NCI-H2196 treated with DMSO at 0.1 percent for 48 hours (cell line): ENCODE results near the gene RNASE4.
"Not testable (repeated sequence)": the region's sequence is repeated elsewhere in the genome, so short reads cannot be mapped to it uniquely, and the experiment has no call there.

Experiments
- DNase-seq: peaks from one replicate; lab custom pipeline; 2025; ENCODE audit not compliant: unreplicated experiment; lab: John Stamatoyannopoulos, UW

The RNASE4 gene

DNA sequence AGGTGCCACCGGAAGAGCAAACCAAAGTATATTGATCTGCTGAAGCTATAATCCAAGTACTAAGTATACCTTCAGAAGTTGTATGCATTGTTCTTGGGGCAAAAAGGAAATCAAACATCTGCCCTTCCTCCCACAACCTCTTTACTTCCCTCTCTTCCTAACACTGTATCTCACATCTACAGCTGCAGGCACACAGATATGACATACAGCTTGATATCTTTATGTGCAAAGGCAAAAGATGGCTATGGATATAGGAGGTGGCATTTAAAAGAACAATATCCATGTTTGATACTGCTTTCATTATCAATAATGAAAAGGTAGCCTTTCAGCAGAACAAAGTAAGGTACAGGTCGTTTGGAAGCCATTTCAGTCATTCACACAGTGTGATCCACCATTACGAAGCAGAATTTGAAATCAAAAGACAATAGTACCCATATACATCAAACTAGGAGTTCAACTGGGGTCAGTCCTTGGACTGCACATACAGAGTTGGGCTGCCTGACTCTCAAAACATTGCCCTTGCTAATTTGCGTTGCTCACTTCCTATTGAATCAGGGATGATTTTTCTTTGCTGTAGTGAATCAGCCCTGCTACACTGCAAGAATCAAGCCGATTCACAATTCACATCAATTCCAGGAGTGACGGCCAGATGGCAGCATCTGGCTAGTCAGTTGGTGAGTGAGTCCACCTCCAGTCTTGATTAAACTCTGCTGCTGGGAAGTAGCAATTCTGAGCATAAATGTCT, 13.1 kb downstream of the RNASE4 start:
- no peak for DNase-seq

DNA sequence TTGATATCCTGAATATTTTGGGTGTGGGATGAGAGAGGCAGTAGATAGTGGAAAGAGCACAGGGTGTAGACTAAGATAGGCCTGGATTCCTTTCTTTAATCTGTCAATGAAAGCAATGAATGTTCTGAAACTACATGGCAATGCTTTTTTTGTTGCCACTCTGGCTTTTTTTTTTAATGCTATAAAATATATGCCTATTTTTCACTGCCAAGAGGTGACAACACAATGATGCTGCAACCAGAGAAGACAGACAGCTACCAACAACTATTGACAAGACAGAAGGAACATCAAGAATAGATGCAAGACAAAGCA, 13.6 kb downstream of the RNASE4 start:
- no peak for DNase-seq

DNA sequence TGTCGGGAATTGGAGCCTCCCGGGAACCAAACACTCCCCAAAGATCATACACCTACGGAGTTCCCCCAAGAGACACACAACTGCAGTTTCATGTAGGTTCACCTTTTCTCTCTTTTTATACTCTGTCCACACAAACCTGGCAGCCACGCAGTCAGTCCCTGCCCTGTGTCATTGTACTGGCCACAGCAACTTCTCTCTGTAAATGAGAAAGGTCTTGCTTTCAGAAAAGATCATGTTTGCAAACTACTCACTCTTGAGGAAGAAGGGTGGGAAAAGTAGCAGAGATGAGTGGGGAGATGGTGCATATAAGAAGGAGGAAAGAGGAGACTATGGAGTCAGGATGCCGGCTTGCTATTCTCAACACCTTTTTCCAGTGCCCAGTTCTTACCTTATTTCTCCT, 14.6 kb downstream of the RNASE4 start:
- no peak for DNase-seq

DNA sequence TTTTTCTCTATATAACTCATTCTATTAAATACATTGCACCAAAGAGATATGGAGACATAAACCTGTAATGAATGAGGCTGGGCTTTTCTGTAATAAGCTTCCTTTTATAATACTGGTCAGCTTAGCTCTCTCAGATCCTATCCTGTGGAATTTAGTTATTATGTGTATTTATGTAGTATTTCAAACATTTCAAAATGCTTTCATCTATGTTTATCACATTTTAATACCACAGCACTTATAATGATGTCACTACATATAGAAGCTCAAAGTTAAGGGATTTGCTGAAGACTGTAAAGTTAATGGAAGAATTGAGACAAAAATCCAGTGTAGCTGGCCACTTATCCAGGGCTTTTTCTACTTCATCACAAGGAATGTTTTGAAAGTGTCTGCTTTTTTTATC, 15.6 kb downstream of the RNASE4 start:
- no peak for DNase-seq

DNA sequence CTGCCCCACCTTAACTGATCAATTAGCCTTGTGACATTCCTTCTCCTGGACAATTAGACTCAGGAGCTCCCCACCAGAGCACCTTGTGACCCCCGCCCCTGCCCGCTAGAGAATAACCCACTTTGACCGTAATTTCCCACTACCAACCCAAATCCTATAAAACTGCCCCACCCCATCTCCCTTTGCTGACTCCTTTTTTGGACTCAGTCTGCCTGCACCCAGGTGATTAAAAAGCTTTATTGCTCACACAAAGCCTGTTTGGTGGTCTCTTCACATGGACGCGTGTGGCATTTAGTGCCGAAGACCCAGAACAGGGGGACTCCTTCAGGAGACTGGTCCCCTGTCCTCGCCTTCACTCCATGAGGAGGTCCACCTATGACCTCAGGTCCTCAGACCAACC, 16.6 kb downstream of the RNASE4 start:
- DNase-seq: not testable (repeated sequence)

DNA sequence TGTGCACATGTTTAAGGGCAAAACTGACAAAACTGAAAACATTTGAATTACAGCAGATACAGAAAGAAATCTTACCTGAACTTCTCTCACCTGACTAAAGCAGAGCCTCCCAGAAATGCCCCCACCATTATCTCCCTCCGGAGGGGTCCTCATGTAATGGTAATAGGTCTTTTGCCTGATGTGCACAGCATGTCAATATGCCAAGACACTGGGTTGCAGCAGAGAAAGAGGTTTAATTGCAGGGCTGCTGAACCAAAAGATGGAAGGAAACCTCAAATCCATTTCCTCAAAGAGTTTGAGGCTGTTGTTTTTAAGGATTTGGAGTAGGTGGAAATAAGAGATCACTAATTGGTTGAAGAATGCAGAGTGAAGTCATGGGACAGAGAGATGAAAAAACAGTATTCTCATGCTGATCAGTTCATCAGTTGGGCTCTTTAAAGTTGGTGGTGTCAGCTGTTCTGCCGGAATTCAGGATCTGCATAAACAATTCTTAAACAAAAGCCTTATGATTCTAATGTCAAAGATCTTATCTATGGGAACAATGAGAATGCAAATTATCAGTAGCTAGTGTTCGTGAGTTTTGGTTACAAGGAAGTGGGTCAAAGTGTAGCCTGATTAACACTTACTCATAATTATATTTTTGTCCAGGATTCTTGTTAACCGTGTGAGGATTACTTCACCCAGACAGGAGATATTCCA, 22.4 kb downstream of the RNASE4 start:
- DNase-seq: no peak

DNA sequence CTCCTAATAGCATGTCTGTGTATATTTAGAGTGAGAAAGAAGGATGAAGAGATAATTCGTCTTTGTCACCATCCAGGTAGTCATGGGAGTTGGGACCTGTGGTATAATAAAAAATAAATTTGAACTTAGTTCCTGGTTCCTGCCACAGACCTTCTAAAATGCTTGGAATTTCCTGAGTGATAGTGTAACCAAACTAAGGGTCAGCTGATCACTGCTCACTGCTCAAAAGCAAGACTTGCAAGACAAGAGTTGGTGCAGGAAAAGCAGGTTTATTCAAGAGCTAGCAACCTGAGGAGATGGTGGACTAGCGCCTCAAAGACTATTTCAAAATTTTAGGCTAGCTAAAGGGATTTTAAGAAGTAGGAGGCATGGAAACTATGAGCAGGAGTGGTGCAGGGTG, 23.3 kb downstream of the RNASE4 start:
- DNase-seq: no peak

DNA sequence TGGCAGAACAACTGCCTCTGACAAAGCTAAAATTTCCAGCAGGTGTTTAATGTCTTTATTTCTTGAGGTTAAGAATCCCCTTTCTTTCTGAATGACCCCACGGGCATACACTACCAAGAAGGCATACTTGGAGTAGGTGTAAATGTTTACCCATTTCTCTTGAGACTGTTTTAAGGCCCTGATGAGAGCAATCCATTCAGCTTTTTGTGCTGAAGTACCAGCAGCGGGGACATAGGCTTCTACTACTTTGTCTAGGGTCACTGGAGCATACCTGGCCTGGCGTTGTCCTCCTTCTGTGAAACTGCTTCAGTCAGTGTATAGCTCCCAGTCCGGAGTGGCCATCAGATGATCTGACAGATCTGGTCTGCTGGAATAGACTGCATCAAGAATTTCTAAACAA, 26.9 kb downstream of the RNASE4 start:
- no peak for DNase-seq

DNA sequence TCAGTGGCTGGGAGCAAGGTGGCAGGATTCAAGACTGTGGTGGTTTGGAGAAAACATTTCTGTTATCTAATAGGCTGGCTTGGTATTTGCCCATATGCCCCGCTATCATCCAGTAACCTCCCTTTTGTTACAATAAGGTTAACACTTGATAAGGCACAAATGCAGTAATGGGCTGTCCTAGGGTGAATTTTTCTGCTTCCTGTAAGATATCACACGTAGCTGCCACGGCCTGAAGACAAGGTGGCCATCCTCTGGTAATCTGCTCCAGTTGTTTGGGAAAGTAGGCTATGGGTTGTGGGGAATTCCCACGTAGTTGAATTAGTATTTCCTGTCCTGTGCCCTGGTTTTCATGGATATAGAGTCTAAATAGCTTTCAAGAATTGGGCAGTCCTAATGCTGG, 27.3 kb downstream of the RNASE4 start:
- DNase-seq: no peak

DNA sequence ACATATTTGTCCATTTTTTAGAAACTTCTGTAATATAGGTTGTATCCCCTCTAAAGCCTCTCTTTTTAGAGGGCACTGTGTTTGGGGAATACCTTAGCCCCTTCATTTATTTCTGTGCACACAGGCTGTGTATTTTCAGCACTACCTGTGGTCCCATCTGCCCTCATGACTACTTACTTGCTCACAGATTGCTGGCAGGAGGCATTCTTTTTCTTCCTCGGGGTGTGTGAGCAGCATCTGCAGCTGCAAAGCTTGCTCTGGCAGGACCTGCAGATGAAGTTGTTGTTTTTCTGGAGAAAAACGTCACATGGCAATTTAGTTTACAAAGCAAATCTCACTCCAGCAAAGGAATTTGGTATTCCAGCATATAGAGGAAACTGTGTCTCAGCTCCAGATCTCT, 28.5 kb downstream of the RNASE4 start:
- DNase-seq: no peak

DNA sequence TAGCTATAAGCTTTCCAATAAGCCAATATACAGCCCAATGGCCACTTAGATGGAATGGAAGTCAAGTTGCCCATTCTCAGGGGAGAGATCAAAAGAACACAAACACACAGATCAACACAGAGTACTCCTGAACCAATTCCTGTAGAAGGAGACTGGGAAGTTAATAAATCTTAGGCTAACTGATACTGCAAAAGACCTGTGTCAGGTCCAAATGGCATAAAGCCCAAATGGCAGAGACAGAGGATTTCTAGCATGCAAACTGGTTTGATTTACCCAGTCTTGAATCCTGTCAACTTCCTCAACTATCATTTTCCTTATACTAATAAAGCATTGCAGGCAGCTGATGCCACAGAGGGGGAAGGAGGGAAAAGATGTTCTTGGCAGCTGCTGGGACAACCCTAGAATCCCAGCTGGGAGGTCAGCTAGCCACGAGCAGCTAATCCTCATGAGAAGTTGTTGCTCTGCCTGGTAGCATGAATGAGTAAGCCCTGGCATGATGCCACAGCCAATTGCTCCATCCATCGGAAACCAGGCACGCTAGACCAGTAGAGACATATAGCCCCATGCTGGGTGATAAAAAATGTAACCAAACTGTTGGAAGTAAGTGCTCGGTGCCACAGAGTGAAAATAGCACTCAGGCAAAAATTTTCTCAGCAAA, 30.4 kb downstream of the RNASE4 start:
- no peak for DNase-seq

DNA sequence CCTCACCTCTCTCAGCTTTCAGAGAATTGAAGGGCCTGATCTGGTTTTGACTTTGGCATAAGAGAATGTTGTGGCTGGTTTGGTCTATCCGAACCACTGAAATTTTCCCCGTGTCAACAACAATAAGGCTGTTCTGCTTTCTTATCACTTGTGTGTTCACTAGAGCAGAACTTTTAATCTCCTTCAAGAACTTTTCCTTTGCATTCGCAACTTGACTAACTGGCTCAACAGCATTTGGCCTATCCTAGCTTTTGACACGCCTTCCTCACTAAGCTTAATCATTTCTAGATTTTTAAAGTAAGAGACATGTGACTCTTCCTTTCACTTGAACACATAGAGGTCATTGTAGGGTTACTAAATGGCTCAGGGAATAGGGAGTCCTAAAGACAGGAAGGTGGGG, 35.4 kb downstream of the RNASE4 start:
- DNase-seq: no peak

DNA sequence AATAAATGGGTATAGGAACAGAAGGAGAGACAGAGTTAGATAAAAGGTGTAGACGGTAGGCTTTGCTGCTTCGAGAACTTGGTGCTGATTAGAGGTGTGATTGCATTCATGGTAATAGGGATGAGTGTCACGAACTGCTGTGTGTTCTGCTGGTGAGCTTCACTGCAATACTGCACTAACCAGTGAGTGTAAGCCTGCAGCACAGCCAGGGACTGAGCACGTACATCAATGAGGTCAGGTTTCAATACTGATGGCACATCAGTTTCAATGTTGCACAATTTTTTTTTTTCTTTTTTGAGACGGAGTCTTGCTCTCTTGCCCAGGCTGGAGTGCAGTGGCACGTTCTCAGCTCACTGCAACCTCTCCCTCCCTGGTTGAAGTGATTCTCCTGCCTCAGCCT, 36.4 kb downstream of the RNASE4 start:
- no peak for DNase-seq

DNA sequence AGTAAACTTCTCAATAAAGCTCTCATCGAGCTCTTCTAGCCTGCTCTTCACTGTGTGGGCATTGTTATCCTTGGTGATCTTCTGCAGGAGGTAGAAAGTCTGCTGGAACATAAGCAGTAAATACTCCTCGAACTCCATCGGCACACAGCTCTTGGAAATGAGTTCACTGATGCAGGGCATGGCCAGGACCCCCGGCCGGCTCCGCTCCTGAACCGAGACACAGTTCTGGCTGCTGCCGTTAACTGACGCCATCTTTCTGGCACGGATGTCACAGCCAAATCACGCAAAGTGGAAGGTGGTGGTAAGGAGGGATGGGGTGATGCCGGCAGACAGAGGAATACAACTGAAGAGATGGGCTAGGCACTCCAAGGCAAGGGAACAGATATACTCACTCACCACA, 37.7 kb downstream of the RNASE4 start:
- DNase-seq: no peak

DNA sequence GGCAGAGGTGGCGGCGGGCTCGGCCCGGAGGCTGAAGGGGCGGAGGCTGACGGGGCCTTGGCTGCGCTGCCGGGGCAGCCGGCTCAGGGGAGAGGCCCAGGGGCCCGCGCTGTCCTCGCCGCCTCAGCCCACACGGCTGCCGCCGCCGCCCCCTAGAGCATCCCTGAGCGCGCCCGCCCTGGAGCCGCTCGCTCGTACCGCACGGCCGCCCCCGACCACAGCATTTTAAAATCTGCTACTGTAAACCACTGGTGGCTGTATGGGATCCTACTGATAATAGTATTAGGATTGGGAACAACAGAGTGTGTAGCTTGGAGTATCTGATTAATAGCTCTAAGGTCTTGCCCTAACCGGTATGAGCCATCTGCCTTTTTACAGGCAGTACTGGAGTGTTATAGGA, 39.1 kb downstream of the RNASE4 start:
- DNase-seq: no peak

DNA sequence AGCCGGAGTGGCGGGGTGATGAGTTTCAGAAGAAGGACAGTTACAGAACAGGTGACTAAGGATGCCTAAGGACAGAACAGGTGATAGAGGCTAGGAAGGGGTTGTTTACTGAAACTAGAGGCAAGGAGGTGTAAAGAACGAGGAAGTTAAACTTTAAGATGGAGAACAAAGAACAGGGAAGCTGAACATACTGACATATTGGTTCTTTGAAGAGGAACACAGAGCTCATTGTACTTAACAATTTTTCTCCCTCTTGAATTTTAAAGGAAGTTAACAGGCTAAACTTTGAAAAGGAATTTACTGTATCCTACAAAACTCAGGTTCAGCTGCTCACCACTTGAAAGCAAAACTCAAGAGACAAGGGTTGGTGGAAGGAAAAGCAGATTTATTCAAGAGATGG, 41.8 kb downstream of the RNASE4 start:
- DNase-seq: not testable (repeated sequence)

DNA sequence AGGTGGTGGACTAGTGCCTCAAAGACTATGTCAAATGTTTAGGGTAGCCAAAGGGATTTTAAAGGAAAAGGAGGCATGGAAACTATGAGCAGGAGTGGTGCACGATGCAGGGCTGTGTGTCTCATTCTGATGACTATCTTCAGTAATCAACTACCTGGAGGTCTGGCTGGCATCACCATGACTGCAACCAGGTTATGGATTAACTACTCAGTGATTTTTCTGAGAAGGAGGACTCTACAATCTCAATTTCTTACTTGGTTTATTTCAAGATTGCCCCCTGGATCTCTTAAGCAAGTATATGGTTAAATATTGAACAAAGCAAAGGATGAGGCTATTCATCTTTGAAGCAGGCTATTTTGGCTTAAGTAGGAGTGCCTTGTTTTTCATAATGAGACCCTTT, 42.2 kb downstream of the RNASE4 start:
- no peak for DNase-seq

DNA sequence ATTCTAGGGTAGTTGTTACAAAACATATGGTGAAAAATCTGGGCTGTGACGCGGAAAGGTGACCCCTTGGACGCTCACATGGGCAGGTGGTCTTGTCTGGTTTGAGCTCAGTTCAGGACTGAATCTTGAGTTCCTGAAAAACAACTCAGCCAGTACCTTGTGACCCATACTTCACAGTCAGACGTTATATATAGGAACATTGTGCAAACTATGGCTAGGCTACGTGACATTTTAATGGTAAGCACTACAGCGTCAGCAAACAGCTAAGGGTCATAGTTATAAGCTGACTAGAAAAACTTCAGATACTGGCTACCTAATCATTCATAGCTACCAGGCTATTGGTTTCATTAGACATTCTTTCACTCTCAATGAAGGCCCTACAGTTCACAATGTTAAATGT, 46.5 kb downstream of the RNASE4 start:
- DNase-seq: no peak

DNA sequence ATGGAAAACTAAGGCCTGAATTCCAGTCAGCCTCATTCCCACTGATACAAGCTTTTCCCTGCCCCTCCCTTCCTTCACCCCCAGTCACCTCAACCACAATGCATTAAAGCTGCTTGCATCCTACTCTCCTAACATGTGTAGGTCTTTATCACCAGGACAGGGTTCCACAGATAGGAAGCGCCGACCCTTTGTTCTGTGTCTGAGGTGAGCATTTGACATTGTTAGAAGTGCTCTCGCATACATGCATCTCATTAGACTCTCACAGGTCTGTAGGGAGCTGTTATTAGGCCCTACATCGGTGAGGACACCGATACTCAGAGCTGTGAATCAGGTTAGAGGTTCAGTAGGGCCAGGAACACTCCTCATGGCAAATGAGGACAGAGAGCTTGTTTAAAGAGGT, 48.1 kb downstream of the RNASE4 start:
- no peak for DNase-seq

DNA sequence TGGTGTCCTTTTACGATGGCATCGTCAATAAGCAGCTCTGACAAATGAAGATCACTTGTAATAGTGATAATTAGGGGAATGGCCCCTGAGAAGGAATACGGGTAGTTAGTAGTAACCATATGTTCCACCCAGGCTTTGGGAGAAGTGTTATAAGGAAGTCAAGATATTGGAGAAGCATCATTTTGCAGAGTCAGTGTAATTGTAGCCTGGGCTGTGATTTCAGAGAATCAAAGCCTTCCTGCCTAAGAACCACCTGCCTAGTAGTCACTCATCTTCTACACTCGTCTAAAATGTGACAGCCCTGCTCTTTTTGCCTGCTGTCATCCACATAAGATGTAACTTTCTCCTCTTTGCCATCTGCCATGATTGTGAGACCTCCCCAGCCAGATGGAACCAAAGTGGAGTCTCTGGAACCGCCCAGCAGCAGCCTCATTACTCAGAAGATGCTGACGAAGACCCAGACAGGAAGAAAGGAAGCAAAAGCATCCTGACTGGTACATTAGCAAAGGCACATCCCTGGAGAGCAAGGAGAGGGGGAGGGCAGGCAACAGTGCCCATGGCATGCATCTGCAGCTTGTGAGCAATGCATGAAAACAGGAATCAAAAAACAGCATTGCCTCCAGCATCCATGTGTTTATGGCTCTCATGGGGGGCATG, 48.7 kb downstream of the RNASE4 start:
- no peak for DNase-seq

DNA sequence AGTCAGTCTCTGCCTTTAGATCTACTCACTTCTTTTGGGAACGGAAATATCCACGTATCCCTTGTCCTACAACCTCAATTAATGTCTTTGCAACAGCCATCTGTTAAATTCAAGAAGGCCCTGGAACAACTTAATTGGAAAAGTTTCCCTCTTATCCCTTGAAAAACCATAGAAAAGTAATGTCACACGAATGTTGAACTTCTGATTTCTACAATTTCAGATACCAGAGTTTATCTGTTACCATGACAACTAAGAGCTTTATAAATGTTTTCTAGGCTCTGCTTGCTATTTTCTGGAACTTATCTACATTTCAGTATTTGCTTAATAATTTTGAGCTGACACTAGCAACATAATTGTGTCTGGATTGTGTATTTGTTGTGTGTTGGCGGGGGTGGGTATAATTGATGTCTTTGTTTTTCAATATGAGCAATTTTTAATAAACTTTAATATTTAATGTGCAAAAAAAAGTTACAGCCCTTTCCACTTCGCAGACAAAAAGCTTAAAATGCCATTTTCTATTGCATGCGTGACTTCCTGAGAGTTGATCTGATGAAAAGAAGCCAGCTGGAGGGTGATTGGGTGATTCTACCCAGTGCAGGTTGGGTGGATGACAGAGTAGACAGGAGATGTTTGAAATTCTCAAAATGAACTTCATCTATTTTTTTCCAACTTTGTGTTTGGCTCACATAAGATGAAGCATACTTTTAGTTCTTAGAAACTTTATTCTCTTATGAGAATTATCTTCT, 49.5 kb downstream of the RNASE4 start:
- no peak for DNase-seq
